LNCAP (cell line): Measurements from ENCODE around the gene CHMP2A.

Source experiments
- CTCF ChIP-seq: fragments of 450-650 bp; IDR thresholded peaks from 2 replicates; pipeline ENCODE4 v1.5.1; 2017; ENCODE audit warnings: mild to moderate bottlenecking

Gene CHMP2A

GRCh38 chr19:58553799-58554493 lies 959 bp downstream of the CHMP2A start:
- no peak for TF ChIP-seq CTCF

- no peak for TF ChIP-seq CTCF
These were observed 2.2 kb downstream of the CHMP2A start for GRCh38 chr19:58552655-58553054.

GRCh38 chr19:58551577-58552471 lies 3.1 kb downstream of the CHMP2A start:
- no peak for TF ChIP-seq CTCF

- no peak for TF ChIP-seq CTCF
These were observed 3.8 kb downstream of the CHMP2A start for GRCh38 chr19:58551123-58551497.

GRCh38 chr19:58550362-58551122 lies 4.4 kb downstream of the CHMP2A start:
- TF ChIP-seq CTCF = no peak

DNA sequence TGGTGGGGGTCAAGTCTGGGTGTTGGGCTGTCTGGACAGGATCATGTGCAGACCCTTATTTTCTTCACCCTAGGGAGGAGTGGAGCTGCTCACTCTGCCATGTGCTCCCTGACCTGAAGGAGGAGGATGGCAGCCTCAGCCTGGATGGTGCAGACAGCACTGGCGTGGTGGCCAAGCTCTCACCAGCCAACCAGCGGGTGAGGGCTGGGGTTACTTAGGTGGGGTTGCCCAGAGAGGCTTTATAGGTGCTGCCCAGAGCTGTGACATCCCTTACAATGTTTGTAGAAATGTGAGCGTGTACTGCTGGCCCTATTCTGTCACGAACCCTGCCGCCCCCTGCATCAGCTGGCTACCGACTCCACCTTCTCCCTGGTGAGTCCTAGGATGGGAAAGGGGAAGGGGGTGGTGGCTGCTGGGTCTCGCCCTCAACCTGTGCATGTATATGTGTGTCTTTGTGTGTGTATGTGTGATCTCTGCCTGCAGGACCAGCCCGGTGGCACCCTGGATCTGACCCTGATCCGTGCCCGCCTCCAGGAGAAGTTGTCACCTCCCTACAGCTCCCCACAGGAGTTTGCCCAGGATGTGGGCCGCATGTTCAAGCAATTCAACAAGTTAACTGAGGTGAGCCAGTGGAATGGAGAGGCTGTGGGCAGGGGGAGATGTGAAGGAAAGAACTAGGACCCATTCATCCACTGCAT lies 5.1 kb downstream of the CHMP2A start:
- no peak for TF ChIP-seq CTCF
